Transverse colon (tissue), 4 donors: ENCODE measurements around the gene SQOR. TPM values are rescaled to one million over a fixed set of nuclear protein-coding genes. Genes with fewer than 3 reads are reported as not detected.

Experiments used
- DNase-seq: peaks from one replicate; pipeline ENCODE4 v3.0.0-alpha.2; 2019
- H3K27ac ChIP-seq, 4 donors: fragments of 200-600 bp; sonication (generic); 2 replicates each; pipeline ENCODE4 v1.5.1; 2016 to 2018; ENCODE audit warnings: inconsistent platforms in 4 of 4
- H3K27me3 ChIP-seq: fragments of 200-600 bp; sonication (generic); 2 replicates; pipeline ENCODE4 v1.5.1; 2017; ENCODE audit warnings: inconsistent platforms
- H3K36me3 ChIP-seq, 4 donors: fragments of 200-600 bp; sonication (generic); 2 replicates each; pipeline ENCODE4 v1.5.1; 2017 to 2019; ENCODE audit warnings: inconsistent platforms in 4 of 4
- H3K4me1 ChIP-seq, 4 donors: fragments of 200-600 bp; sonication (generic); 2 replicates each; pipeline ENCODE4 v1.5.1; 2017 to 2020; ENCODE audit warnings: inconsistent platforms in 4 of 4
- H3K4me3 ChIP-seq, 4 donors: fragments of 200-600 bp; sonication (generic); 1 replicate in 1 of 4; 2 replicates in 3 of 4; pipeline versions ENCODE4 v1.5.1 to v1.6.1; 2017 to 2019; ENCODE audit warnings: inconsistent platforms in 4 of 4
- H3K9me3 ChIP-seq, 2 donors: fragments of 200-600 bp; sonication (generic); 2 replicates each; pipeline ENCODE4 v1.5.1; 2017 to 2019; ENCODE audit warnings: inconsistent platforms in 2 of 2
- CTCF ChIP-seq, 5 experiments: fragments of 200-600 bp in 3 of 5; fragments of 450-650 bp in 2 of 5; sonication (generic) in 3 of 5; IDR thresholded peaks; 1 replicate in 2 of 5; 2 replicates in 3 of 5; pipeline ENCODE4 v1.5.1; 2016 to 2017; ENCODE audit warnings: antibody characterized with exemption in 5 of 5, inconsistent platforms in 3 of 5, mild to moderate bottlenecking in 2 of 5, moderate library complexity in 1 of 5
- EP300 ChIP-seq: sonication (generic); formaldehyde crosslinking; IDR thresholded peaks from one replicate; pipeline ENCODE4 v1.6.1; 2017; ENCODE audit warnings: antibody characterized with exemption, low read depth
- POLR2A ChIP-seq: fragments of 450-650 bp; IDR thresholded peaks from one replicate; pipeline ENCODE4 v1.6.1; 2016; ENCODE audit warnings: antibody characterized with exemption, mild to moderate bottlenecking, moderate library complexity
- POLR2AphosphoS5 ChIP-seq, 3 donors: sonication (generic); formaldehyde crosslinking; IDR thresholded peaks; one replicate each; pipeline ENCODE4 v1.6.1; 2016; ENCODE audit warnings: antibody characterized with exemption in 3 of 3
- WGBS, 2 donors: methylation state at CpG; one replicate each; pipeline ENCODE4 v1.1.5; 2018; ENCODE audit warnings: low coverage in 1 of 2; 5-methylcytosine and 5-hydroxymethylcytosine counted together
- in situ Hi-C, 4 donors: fragments of 200-750 bp; cut with MboI; loops; one replicate each; pipeline versions ENCODE4 v1.15.0 to v1.15.1; 2017; ENCODE audit warnings: low sequenced_read_pairs in 3 of 4, low pct_ligation_motif_present in 1 of 4, low pct_unique_long_range_greater_than_20kb in 1 of 4
- intact Hi-C: fragments of 100-400 bp; cut with DNase I; formaldehyde crosslinking; loops from one replicate; pipeline ENCODE4 v1.15.1; 2023; ENCODE audit warnings: low total_unique reads
- total RNA-seq, 4 donors: library from RNA; depleted of rRNA; stranded (reverse); fragments of >200 nt; gene quantifications; one replicate each; pipeline ENCODE4 v1.1.0, GENCODE V29; 2016

Gene SQOR
- total RNA-seq, 4 donors from 2014 or later = 106 to 377 (median 281) TPM

- intact Hi-C loops = no loop called here
- Histone ChIP-seq H3K27ac (no peak overlapping the region), H3K36me3 (peaks cover 0 to 21% (median 3%) of the 10 kb centered on the region in 4 donors), H3K4me3 (no peak overlapping the region), H3K9me3 (no peaks in the 10 kb centered on the region), H3K4me1 (peaks cover 0 to 7% (median 0%) of the 10 kb centered on the region in 4 donors), H3K27me3 (no peaks in the 10 kb centered on the region)
- WGBS, 2 donors = 97 to 100% methylated on average over 1 of the region's 1 CpG
- DNase-seq = no peak
- in situ Hi-C loops = loop anchor here (25.0 kb wide), 3 partner anchors 145 to 445 kb away; partner anchors contain the start of gene SHF (in 1 of the 4)
- no peak for TF ChIP-seq CTCF (IDR thresholded peaks at IDR 0.05)
- no peak for TF ChIP-seq POLR2AphosphoS5 (IDR thresholded peaks at IDR 0.05)
- TF ChIP-seq EP300 = no peak
- TF ChIP-seq POLR2A = no peak
Observed at GRCh38 chr15:45606841-45607240, 28.0 kb upstream of the SQOR start.

GRCh38 chr15:45611305-45611704 lies 23.5 kb upstream of the SQOR start:
- no peak for DNase-seq
- Histone ChIP-seq H3K9me3 (no peaks in the 10 kb centered on the region), H3K27me3 (no peaks in the 10 kb centered on the region), H3K36me3 (peaks cover 0 to 12% (median 1%) of the 10 kb centered on the region in 4 donors), H3K4me3 (no peak overlapping the region), H3K27ac (no peak overlapping the region), H3K4me1 (no peaks in the 10 kb centered on the region)
- in situ Hi-C loops (loop anchor here (10.0 to 25.0 kb wide), 4 partner anchors 149 to 449 kb away; partner anchors contain the start of gene SHF (in 1 of the 4)), intact Hi-C loops (no loop called here)
- TF ChIP-seq POLR2A (no peak), CTCF (IDR thresholded peaks at IDR 0.05) (peak in 4 of 5 experiments; percentile 27 to 38 (median 33))
- WGBS, 2 donors = 11 to 18% methylated on average over 3 to 4 of the region's 4 CpGs

- Histone ChIP-seq H3K36me3 (no peaks in the 10 kb centered on the region), H3K27me3 (no peaks in the 10 kb centered on the region), H3K9me3 (no peaks in the 10 kb centered on the region), H3K4me3 (no peak overlapping the region), H3K27ac (no peak overlapping the region), H3K4me1 (peaks cover 0 to 4% (median 0%) of the 10 kb centered on the region in 4 donors)
- TF ChIP-seq EP300 (no peak), CTCF (IDR thresholded peaks at IDR 0.05) (no peak), POLR2A (no peak), POLR2AphosphoS5 (IDR thresholded peaks at IDR 0.05) (no peak)
- in situ Hi-C loops = loop anchor here (10.0 to 25.0 kb wide), 4 partner anchors 151 to 451 kb away; partner anchors contain the start of gene SHF (in 1 of the 4)
- intact Hi-C loops = no loop called here
- 43 to 50% methylated on average over 1 of the region's 1 CpG for WGBS, 2 donors
- DNase-seq = no peak
Observed at GRCh38 chr15:45612790-45613415, 21.9 kb upstream of the SQOR start.

- Histone ChIP-seq H3K9me3 (no peaks in the 10 kb centered on the region), H3K4me3 (no peak overlapping the region), H3K27me3 (no peaks in the 10 kb centered on the region), H3K4me1 (peaks cover 0 to 4% (median 0%) of the 10 kb centered on the region in 4 donors), H3K36me3 (no peaks in the 10 kb centered on the region), H3K27ac (peak overlapping the region in 1 of 4 donors; percentile 20)
- DNase-seq = peak; percentile 30
- WGBS, 2 donors = 55% methylated on average over 3 of the region's 3 CpGs; no CpG with 5 or more reads in 1 of the 2 donors
- in situ Hi-C loops = loop anchor here (10.0 to 25.0 kb wide), 4 partner anchors 155 to 455 kb away; partner anchors contain the start of gene SHF (in 1 of the 4)
- intact Hi-C loops = no loop called here
- TF ChIP-seq POLR2AphosphoS5 (IDR thresholded peaks at IDR 0.05) (peak in 1 of 3 donors; percentile 44), CTCF (IDR thresholded peaks at IDR 0.05) (no peak)
Observed at GRCh38 chr15:45616901-45617323, 17.9 kb upstream of the SQOR start.
